SKM-1 treated with dmso at 0.1 percent for 144 hours (cell line): ENCODE data around the gene PARP3.

Experiments
- DNase-seq: peaks from one replicate; lab custom pipeline; 2025; ENCODE audit not compliant: unreplicated experiment; lab: John Stamatoyannopoulos, UW

The PARP3 gene

GRCh38 chr3:51933471-51934138, 8.6 kb upstream of the PARP3 start:
- no peak for DNase-seq

GRCh38 chr3:51934139-51934850, 7.9 kb upstream of the PARP3 start:
- DNase-seq, result no peak

DNA sequence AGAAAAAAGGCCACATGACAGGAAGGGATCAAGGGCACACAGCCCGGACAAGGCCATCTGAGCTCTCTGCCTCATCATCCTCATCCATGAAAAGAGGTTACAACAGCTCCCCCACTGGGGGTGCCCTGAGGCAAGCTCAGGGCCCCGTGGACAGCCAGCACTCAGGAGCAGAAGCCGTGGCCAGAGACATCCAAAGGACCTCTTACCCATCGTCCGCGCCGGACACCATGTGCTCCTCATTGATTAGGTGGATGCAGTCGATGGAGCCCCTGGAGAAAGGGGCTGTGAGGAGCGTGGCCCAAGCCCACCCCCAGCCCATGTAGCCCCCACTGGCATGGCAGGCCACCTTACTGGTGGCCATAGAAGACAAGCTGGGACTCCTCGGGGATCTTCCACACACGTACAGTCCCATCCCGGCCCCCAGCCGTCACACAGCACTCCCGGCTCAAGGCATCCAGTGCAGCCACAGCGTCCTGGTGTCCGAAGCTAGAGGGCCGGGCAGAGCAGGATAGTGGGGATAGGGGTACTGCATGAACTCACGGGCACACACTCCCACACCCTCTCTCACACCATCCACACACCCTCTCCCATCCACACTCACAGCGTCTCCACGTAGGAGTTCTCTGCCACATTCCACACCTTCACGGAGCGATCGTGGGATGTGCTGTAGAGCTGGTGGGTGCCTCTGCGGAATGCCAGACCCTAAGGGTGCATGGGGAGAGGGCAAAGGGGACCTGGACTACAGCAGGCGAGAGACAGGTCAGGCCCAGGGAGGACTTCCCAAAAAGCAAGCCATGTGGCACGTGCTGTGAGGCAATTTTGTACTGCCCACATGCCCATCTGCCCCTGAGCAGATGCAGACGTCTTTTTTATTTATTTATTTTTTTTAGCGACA, 6.9 kb upstream of the PARP3 start:
- DNase-seq, result no peak

DNA sequence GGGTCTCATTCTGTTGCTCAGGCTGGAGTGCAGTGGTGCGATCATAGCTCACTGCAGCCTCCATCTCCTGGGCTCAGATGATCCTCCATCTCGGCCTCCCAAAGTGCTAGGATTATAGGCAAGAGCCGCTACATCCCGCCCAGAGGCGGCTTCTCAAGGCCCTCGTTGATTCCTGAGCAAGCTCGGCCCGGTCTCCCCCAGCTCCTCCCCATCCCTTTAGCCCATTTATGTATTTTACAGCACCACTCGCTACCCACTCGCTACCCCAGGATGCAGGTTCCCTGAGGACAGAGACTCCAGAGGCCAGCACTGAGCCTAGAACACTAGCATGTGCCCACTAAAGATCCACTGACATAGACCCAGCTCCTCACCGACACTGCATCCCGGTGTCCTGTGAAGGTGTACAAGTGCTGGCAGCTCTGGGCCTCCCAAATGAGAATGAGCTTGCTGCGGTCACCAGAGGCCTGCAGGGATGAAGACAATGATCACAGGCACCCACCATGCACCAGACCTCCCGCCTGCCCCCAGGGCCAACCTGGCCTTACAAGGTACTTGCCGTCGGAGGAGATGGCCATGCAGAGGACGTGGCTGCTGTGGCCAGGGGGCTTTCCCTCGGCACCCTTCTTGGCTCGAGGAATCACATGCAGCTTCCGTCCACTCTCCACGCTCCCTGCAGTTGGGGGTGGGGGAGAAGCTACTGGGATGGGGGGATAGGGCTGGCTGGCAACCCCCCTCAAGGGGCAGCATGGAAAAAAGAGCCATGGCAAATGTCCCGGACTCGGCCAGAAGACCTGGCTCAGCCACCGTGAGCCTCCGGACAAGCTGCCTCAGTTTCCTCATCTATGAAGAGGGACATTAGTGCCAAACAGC, 6.0 kb upstream of the PARP3 start:
- no peak for DNase-seq

GRCh38 chr3:51937014-51937413, 5.1 kb upstream of the PARP3 start:
- DNase-seq, result no peak

DNA sequence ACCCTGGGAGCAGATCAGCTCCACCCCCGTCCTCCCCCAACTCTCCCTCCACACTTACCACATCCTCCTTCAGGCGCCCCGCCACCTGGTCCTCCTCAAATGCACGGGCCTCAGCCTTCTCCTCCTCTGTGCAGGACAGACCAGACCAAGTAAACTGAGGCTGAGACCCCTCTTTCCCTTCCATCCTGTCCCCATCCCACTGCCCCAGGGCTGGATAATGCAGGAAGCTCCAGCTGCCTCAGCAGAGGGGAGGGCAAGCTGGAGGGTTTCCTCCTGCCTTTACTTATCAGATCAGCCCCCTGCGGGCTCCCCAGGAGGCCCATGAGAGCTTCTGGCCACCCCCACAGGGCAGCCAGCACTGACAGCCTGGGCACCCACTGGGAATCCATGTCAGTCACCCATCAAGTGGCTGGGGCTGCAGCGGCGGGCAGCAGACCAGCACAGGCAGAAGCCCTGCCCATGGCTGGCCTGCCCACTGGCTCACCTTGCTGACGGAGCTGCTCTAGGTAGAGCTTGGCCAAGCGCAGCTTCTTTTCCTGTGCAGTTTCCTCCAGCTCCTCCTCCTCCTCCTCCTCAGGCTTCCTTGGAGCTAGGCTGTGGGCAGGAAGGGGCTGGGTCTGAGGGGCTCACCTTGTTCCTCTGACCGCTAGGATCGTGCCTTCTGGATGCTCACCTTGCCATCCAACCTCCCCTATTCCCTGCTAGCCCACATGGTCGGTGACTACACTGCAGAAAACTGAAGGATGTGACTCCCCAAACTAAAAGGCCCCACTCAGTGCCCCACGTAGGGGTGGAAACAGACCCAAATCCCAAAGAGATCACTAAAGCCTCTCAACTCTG, 4.3 kb upstream of the PARP3 start:
- no peak for DNase-seq

DNA sequence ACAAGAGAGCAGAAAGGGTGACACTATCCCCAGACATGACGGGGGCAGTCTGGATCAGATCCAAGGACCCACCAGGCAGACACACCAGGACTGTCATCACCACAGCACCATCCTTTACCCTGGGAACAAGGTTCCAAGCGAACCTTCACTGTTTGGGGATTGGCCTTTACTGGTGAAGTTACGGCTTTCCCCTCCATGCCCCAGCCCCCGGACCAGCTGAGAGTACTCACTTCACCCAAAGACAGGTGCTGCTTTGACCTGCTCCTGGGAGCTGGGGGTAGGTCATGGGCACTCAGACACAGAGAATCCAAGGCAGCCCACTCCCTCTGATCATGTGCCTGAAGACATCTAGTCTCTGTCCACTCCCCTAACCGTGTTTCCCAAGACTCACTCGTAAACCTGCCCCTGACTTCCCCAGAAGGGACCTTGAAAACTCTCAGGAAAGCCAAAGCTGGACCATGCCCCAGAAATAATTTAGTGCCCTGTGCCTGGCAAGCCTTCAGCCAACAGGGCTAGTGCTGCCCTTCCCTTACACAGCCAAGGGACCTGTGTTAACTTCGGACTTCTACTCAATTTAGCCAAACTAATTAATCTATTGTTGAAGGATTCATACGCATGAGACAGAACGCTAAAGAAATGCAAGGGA, 3.3 kb upstream of the PARP3 start:
- DNase-seq, result no peak

GRCh38 chr3:51940648-51941462, 1.3 kb upstream of the PARP3 start:
- DNase-seq, result no peak

DNA sequence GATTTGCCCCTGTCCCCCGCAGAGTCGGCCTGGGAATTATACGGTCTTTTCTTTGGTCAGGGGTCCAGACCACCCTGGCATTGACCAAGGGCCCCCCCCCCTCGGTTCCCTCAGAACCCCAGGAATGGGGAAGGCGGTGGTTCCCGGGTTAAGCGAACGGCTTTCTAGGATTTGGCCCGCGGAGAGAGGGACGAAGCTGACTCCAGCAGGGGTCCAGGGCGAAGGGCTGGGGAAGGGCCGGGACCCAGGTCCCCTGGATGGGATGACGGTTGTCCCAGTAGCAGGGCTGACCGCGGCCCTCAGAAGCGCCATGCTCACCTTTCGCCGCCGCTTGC, 733 bp upstream of the PARP3 start:
- no peak for DNase-seq

DNA sequence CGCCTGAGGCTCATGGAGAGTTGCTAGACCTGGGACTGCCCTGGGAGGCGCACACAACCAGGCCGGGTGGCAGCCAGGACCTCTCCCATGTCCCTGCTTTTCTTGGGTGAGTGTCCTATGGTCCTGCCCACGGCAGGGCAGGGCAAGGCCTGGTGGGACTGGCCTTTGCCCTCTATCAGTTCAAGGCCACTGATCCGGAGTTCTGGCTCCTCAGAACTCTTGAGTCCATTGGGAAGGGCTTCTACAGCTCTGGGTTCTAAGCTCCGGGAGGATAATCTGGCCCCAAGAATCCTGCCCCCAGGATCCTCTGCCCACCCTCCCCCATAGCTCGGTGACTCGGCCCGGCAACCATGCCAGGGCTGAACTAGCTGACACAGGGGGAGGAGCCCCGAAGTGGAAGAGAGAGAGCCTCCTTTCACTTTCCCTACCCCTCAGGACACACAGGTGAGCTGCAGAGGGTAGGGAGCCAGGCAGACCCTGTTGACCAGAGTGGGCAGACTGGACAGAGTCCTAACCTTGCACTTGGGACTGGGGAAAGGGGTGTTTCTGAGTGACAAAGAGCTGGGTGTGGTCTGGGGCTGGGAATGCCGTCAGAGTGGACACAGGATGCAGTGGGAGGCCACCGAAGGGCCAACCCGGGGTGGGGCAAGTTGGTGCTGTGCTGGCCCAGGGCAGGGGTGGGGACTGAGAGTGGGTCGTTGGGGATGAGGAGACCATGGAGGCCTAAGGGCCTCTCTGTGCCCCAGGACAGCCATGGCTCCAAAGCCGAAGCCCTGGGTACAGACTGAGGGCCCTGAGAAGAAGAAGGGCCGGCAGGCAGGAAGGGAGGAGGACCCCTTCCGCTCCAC, 664 bp downstream of the PARP3 start:
- no peak for DNase-seq

- no peak for DNase-seq
Observed at GRCh38 chr3:51943451-51944391, 1.6 kb downstream of the PARP3 start.

GRCh38 chr3:51944451-51945021, 2.4 kb downstream of the PARP3 start:
- DNase-seq, result no peak

- DNase-seq, result no peak
Observed at GRCh38 chr3:51945031-51945840, 3.1 kb downstream of the PARP3 start.

DNA sequence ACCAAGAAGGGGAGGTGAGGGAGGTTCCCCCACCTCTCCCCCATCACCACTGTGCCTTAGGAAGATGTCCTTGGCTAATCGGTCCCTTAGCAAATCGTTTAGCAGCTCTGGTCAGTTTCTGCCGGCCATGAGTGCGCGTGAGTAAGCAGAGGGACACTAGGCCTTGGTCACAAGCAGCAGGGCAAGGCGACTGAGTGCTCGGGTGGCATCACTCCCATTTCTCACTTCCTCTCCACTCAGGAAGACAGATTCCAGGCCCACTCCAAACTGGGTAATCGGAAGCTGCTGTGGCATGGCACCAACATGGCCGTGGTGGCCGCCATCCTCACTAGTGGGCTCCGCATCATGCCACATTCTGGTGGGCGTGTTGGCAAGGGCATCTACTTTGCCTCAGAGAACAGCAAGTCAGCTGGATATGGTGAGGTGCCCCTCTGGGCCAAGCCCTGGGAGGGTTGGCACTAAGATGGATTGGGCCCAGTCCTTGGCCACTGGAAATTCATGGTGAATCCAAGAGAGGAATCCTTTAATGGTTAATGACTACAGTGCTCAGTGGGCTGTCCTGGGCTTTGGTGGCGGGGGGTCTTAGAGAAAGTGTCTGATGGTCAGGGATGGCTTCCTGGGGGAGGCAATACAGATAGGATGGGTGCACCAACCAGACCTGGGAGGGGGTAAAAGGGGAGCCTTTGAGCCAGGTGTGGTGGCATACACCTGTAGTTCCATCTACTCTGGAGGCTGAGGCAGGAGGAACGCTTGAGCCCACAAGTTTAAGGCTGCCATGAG, 4.0 kb downstream of the PARP3 start:
- no peak for DNase-seq

DNA sequence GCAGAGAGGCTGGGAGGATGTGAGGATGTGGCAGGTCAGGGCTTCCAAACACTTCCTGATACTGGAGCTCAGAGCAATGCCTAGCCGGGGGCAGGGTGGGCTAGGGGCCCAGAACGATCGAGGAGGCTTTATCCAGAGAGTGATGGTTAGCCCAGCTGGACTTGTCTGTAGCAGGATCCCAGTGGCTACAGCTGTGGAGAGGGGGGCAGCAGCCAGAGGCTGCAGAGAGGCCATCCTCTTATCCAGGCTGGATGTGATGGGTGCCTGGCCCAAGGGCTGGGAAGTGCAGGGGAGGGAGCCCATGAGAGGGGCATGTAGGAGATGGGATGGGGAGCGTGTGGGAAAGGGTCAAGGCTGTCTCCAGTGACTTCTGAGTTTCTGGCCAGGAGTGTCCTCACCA, 4.6 kb downstream of the PARP3 start:
- no peak for DNase-seq
